ENCODE measurements around the gene GNB5. TPM values are rescaled to one million over a fixed set of nuclear protein-coding genes. Genes with fewer than 3 reads are reported as not detected.
A peak's percentile ranks its signal among the peaks of the same experiment; 100 is the strongest.

GNB5 gene
- total RNA-seq, 1 donor = 58.3 TPM

DNA sequence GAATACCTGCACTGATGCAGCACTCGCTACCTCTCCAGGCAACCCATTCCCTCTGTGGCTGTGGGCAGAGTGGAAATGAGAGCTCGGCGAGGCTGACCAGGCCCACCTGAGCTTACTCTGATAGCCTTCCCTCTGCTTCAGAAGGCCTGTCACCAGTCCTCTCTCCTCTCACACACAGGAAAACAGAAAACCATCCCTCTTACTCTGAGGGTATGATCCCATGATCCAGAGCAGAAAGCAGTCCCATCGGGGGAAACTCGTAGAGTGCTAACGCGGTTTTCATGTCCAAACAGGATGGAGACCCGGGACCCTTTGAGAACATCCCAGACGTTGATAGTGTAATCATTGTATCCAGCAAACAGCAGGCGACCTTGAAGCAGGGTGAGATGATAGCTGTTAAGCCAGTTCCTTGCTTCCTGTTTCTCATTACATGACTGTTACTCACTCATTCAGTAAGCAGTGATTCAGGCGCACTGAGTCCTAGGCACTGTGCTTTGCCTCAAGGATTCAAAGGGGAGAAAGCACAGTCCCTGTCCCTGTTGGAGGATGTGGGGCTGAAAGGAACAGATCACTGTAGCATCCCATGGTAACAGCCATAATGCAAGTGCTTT lies 66.8 kb downstream of the GNB5 start:
- TF ChIP-seq, protein P1, sequence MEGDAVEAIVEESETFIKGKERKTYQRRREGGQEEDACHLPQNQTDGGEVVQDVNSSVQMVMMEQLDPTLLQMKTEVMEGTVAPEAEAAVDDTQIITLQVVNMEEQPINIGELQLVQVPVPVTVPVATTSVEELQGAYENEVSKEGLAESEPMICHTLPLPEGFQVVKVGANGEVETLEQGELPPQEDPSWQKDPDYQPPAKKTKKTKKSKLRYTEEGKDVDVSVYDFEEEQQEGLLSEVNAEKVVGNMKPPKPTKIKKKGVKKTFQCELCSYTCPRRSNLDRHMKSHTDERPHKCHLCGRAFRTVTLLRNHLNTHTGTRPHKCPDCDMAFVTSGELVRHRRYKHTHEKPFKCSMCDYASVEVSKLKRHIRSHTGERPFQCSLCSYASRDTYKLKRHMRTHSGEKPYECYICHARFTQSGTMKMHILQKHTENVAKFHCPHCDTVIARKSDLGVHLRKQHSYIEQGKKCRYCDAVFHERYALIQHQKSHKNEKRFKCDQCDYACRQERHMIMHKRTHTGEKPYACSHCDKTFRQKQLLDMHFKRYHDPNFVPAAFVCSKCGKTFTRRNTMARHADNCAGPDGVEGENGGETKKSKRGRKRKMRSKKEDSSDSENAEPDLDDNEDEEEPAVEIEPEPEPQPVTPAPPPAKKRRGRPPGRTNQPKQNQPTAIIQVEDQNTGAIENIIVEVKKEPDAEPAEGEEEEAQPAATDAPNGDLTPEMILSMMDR (IDR thresholded peaks at IDR 0.05; ENCODE audit: insufficient read depth, low read depth, low read length) = no peak
- DNase-seq (ENCODE audit: low read depth) = peak; percentile 63
- H3K4me3 ChIP-seq (ENCODE audit: low read depth, low read length) = no peak overlapping the region

DNA sequence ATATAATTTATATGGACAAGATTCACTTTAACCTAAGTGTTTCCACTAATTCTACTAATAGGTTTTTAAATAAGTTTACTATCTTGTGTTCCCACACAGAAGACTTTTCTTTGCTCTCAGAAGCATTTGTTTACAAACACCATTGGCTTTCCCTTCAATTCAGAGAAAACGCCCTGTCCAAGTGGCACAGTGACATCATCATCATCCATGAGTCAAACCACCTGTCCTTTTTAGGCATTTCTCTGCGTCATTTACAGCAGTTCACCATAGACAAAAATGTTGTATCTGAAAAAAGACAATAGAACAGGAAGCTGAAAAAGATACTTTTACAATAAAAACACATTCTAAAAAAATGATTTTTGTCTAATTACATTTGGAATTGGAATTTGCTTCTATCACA lies 69.3 kb downstream of the GNB5 start:
- TF ChIP-seq, protein P1 (IDR thresholded peaks at IDR 0.05; ENCODE audit: insufficient read depth, low read depth, low read length) = no peak
- no peak overlapping the region for H3K4me3 ChIP-seq (ENCODE audit: low read depth, low read length)
- DNase-seq (ENCODE audit: low read depth) = peak; percentile 79

DNA sequence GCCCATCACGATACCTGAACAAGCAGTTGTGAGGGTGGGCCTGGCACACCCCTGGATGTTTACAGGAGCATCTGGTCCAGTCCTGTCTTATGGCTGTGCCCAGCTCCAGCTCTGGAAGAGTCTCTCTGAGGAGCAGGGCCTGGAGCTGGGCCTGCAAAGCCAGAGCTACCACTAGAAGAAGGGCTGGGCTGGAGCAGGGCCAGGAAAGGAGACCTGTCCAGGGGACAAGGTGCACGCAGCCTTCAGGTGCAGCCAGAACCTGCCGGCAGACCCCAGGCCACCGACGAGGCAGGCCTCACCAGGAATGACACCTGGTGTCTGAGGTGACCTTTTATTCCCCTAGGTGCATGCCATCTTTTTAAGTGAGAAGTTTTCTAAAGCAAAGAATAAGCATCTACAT lies 70.2 kb downstream of the GNB5 start:
- TF ChIP-seq, protein P1 (IDR thresholded peaks at IDR 0.05; ENCODE audit: insufficient read depth, low read depth, low read length) = no peak
- DNase-seq (ENCODE audit: low read depth) = no peak
- no peak overlapping the region for H3K4me3 ChIP-seq (ENCODE audit: low read depth, low read length)

DNA sequence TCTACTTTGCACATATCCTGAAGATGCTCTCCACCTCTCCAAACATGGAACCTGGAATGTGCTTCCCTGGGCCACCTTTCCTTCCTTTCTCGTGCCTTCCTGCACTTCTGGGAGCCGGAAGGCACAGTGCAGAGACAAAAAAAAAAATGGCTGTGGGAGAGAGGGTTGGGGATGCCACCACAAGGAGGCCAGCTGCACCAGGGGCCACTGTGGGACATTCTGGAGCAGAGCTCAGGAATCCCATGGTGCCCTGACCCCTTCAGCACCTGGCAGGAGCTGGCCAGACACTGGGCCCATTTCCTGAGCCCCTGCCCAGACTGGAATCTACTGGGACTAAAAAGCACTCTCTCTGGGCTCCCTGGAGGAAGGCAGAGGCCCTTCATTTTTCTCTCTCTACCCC lies 70.7 kb downstream of the GNB5 start:
- DNase-seq (ENCODE audit: low read depth) = no peak
- TF ChIP-seq, protein P1 (IDR thresholded peaks at IDR 0.05; ENCODE audit: insufficient read depth, low read depth, low read length) = no peak
- no peak overlapping the region for H3K4me3 ChIP-seq (ENCODE audit: low read depth, low read length)

DNA sequence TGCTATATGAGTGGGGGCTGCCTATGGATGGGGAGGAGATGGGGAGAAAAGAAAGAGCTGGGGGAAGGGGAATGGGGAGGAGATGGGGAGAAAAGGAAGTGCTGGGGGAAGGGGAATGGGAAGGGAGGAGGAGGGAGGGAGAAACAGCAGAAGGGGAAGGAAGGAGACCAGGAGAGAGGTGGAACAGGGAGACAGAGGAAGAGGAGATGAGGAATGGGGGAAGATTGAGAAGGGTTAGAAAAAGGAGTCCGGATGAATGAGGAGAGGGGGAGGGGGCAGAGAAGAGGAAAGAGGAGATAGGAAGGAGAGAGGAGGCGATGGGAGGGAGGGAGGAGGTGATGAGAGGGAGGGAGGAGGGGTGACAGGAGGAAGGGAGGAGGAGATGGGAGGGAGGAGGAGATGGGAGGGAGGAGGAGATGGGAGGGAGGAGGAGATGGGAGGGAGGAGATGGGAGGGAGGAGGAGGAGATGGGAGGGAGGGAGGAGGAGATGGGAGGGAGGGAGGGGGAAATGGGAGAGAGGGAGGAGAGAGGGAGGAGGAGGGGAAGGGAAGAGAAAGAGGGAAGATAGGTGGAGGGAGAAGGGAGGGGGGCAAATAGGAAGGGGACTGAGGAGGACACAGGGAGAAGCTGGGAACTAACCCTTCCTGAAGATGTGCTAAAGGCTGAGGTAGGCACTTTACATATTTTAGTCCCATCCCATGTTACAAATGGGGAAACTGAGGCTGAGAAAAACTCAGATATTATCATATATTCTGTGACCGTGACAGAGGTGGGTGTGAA lies 72.0 kb downstream of the GNB5 start:
- H3K4me3 ChIP-seq (ENCODE audit: low read depth, low read length) = no peak overlapping the region
- TF ChIP-seq, protein P1 (IDR thresholded peaks at IDR 0.05; ENCODE audit: insufficient read depth, low read depth, low read length) = no peak
- no peak for DNase-seq (ENCODE audit: low read depth)

DNA sequence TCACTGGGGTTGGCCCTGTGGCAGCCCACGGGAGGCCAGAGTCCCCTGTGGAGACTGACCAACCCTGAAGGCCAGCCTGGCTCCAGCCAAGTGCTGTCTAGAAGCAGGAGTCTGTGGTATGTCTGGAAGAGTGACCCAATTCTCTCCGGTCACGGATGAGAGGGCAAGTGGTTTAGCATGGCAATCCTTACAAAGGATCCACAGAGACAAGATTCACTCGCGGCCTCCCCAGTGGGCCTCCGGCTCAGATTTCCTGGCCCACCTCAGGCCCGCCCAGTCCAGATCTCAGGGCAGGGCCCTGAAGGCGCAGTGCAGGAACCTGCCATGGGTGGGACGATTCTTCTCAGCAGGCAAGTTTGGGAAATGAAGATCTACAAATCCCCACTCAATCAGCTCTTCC lies 73.6 kb downstream of the GNB5 start:
- H3K4me3 ChIP-seq (ENCODE audit: low read depth, low read length) = no peak overlapping the region
- TF ChIP-seq, protein P1 (IDR thresholded peaks at IDR 0.05; ENCODE audit: insufficient read depth, low read depth, low read length) = no peak
- DNase-seq (ENCODE audit: low read depth) = no peak
